ENCODE results near the gene ECT2.
"Not testable (repeated sequence)": the region's sequence is repeated elsewhere in the genome, so short reads cannot be mapped to it uniquely, and the experiment has no call there.

ECT2 gene

DNA sequence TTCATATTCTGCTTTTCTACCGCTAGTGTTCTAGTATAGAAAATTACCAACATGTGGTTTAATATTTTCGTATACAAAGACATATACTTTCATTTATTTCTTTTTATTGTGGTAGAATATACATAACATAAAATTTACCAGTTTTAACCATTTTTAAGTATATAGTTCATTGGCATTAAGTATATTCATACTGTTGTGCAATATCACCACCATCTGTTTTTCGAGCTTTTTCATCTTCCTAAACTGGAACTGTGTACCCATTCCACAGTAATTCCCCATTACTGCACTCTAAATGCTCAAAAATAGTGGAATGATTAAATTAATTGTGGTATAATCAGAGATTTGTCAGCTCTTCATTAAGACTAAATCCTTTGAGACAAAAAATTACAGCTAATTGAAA, 62.9 kb downstream of the ECT2 start:
- no peak for DNase-seq (ENCODE audit: low read depth)

DNA sequence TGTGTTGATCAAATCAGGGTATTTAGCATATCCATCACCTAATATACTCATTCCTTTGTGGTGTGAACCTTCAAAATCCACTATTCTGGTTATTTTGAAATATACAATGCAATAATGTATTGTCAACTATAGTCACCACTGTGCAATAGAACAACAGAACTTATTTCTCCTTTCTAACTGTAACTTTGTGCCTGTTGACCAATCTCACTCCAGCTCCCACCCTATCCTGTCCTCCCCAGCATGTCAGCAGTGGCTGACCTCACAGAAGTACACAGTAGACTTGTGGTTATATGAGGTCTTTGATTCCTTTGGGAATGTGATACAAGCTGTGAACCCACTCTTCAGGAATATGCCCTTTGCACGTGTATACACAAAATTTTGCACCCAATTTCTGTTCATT, 64.2 kb downstream of the ECT2 start:
- no peak for DNase-seq (ENCODE audit: low read depth)

DNA sequence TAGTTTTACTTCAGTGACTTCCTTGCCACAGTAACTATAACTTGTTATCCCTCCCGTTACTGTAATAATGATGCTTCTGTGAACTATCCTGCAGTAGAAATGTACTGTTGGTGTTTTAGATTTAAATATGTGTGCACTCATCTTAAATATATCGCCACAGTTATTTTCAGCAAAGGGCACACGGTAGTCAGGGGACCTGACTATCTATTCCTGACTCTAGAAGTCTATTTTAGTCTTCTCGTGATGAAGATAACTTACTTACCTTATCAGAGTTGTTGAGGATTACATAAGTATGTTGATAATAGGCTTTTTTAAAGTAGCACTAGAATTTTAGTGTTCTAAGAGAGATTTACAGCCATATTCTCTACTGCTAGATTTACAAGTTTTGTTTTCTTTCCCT, 65.3 kb downstream of the ECT2 start:
- no peak for DNase-seq (ENCODE audit: low read depth)

DNA sequence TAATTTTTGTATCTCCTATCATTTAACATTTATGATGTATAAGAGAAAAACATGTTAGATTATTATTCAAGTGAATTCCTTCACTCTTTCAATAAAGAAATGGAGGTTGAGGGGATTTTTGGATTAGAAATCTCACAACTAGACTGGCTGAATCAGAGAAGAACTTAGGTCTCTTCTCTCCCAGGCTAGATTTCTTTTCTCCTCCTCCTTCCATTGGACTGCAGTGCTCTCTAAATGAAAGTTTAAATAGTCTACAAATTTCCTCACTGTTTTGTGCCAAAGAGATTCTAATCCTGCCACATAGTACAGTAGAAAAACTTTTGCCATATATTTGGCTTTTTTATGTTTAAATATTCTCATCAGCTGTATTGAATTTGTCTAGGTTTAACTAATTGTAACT, 65.8 kb downstream of the ECT2 start:
- no peak for DNase-seq (ENCODE audit: low read depth)

DNA sequence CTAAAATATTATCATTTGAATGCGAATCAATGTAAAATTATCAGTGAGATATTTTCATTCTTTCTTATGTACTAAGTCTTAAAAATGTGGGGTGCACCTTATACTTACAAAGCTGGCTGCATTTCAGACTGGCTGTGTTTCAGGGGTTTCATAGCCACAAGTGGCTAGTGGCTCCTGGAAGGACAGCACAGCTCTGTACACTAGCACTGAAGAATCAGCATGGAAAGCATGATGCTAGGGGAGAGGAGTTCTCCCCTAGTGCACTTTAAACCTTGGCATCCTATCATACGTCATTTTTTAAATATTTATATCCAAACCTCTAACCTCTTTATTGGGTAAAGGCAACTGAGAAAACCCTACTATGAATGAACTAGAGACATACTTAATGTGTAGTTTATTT, 66.4 kb downstream of the ECT2 start:
- DNase-seq (ENCODE audit: low read depth) = no peak

DNA sequence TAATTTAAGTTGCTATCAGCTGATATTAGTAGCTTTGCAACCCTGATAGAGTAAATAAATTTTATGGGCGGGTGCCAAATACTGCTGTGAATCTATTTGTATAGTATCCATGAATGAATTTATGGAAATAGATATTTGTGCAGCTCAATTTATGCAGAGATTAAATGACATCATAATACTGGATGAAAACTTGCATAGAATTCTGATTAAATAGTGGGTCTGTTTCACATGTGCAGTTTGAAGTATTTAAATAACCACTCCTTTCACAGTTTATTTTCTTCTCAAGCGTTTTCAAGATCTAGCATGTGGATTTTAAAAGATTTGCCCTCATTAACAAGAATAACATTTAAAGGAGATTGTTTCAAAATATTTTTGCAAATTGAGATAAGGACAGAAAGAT, 70.0 kb downstream of the ECT2 start:
- no peak for DNase-seq (ENCODE audit: low read depth)

GRCh38 chr3:172824229-172824628, 73.7 kb downstream of the ECT2 start:
- DNase-seq (ENCODE audit: low read depth) = no peak

- DNase-seq (ENCODE audit: low read depth) = not testable (repeated sequence)
Measured at GRCh38 chr3:172827231-172827630, 76.7 kb downstream of the ECT2 start.

GRCh38 chr3:172832983-172833382, 82.5 kb downstream of the ECT2 start:
- DNase-seq (ENCODE audit: low read depth) = no peak

DNA sequence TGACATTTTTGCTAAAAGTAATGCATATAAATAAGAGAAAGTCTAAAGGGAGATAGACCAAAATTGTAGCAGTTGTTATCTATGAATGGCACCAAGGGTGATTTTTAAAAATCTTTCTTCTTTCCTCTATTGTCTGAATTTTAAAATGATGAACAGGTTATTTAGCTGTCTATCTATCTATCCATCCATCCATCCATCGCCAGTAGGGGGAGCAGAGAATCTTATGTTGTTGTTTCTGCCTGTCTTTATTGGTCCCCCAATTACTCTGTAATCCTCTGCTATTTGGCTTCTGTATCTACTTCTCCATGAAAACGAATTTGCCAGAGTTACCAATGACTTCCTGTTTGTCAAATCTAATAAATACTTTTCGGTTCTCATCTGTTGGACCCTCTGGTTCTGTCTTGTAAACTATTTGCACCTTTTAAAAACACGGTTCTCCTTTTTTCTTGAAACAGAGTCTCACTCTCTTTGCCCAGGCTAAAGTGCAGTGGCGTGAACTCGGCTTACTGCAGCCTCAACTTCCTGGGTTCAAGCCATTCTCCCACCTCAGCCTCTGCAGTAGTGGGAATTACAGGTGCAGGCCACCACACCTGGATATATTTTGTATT, 86.0 kb downstream of the ECT2 start:
- peak; percentile 68 for DNase-seq (ENCODE audit: low read depth)

DNA sequence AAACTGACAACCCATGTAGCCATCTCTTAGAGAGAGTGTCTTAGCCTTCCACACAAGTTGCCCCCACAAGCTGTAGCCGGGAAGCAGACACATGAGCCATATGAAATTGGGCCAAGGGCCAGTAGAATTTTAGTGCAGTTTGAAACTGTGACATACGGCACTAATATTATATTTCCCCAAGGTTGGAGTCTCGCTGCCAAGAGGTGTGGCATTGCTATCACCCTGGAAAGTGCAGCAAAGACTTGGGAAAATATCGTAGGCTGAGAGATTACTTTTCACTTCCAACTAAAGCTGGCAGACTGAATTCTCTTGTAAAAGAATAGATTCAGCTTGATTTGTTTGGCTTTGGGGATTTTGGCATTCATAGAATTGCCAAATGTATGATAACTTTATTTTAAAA, 89.2 kb downstream of the ECT2 start:
- DNase-seq (ENCODE audit: low read depth) = no peak

GRCh38 chr3:172840463-172840862, 89.9 kb downstream of the ECT2 start:
- DNase-seq (ENCODE audit: low read depth) = no peak

DNA sequence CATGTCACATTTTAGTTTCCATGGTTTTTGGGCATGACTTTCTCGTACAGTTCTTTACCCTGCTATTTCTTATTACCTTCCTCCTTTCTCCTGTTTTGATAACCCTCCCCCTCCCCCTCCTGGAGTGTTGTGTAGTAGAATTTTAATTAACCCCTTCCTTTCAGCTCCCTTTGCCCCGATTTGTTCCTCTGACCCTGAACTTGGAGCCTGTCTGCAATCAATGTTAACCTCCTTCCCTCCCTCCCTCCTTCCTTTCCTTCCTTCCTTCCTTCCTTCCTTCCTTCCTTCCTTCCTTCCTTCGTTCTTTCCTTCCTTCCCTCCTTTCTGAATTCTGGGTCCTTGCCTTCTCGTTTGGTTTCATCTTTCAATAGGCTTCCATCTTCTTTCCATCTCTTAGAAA, 90.4 kb downstream of the ECT2 start:
- no peak for DNase-seq (ENCODE audit: low read depth)

DNA sequence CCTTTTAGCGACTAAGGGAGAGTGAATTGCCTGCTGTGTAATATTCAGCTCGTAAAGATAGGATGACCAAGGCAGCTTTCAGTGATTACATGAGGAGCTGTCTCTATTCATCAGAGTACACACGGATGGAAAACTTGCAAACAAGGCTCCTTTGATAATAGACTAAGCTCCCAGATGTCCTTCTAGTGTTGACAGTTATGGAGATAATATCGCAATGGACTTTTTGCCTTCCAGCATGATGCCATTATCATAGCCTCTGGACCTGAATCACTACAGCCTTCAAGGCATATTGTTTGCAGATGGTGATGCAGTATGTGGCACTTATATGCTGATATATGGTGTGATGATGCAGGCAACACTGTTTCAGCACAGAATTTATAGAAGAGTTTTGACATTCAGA, 93.9 kb downstream of the ECT2 start:
- no peak for DNase-seq (ENCODE audit: low read depth)

GRCh38 chr3:172846103-172846561, 95.6 kb downstream of the ECT2 start:
- DNase-seq (ENCODE audit: low read depth) = no peak

- peak; percentile 40 for DNase-seq (ENCODE audit: low read depth)
Measured at GRCh38 chr3:172846706-172847105, 96.2 kb downstream of the ECT2 start.

DNA sequence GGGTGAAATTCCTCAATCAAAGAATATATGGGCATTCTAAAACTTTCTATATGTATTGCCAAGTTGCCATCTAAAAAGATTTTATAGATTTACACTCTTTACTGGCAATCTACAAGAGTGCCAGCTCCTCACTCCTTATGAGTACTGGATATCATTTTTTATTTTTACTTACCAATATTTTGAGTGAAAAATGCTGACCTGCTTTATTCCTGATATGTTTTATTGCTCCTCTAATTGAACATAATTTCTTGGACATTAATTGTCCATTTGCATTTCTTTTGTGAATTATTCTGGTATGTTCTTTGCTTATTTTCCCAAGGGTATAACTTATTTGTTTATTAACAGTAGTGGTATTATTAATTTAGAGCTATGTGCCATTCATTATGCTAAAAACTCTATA, 96.8 kb downstream of the ECT2 start:
- DNase-seq (ENCODE audit: low read depth) = no peak

DNA sequence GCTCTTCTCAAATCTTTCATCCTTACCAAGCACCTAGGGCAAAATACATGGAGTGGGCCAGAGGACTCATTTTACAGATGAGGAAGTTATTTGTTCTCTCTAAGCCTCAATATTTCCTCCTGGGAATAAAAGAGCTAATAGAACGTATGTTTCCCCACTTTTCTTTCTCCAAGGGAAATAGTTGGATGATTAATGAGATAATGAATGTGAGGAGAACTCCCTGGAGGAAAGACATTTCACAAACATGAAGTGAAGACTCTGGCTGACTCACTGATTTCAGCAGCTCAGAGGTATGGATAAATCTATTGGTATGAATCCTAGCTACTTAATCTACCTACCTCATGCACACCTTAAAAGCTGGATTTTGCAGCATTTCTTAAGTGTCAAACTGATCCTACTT, 98.4 kb downstream of the ECT2 start:
- peak; percentile 65 for DNase-seq (ENCODE audit: low read depth)

- DNase-seq (ENCODE audit: low read depth) = no peak
Measured at GRCh38 chr3:172853005-172853404, 102.5 kb downstream of the ECT2 start.

- no peak for DNase-seq (ENCODE audit: low read depth)
Measured at GRCh38 chr3:172853921-172854666, 103.6 kb downstream of the ECT2 start.

GRCh38 chr3:172855037-172855436, 104.5 kb downstream of the ECT2 start:
- DNase-seq (ENCODE audit: low read depth) = no peak

DNA sequence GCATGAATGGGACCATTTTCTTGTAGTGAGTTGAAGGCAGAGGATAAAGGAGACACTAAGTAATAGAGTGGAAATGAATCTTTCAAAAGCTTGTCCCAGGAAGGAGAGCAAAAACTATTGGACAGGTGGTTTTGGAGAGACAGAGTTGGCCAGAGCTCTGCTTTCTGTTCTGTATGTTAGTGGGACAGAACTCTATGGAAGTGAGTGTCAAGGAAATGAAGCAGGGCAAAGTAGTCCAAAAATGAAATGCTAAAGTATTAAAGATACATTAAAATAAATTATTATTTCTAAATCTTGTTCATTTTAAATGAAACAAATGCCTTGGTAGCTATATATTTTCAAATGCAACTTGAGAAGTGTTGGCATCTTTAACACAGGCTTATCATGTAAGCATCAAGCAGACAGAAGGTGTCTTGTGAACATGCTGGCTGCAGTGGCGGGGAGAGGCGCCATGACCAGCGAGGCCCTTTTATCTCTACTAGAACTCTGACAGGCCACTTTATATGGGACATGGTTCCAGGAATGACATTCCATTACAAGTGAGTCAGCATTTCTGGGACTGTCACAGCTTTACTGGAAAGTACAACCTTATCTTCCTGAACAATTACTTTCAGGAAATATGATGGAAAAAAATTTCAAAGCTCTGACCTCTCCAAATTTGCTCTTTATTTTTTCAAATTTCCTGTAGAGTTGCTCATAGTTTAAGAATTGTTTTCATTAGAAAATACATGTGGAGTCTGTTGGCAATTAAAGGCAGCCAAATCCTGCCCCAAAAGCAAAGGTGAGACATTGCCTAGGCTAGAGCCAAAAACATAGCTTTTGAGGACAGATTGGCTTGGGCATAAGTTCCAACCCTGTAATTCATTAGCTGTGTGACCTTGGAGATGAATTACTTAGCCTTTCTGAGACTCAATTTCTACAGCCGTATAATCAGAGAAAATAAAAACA, 106.5 kb downstream of the ECT2 start:
- no peak for DNase-seq (ENCODE audit: low read depth)

- DNase-seq (ENCODE audit: low read depth) = peak; percentile 40
Measured at GRCh38 chr3:172859041-172859440, 108.5 kb downstream of the ECT2 start.
